RPMI7951 (cell line): ENCODE results near the gene BCDIN3D. TPM values are rescaled to one million over a fixed set of nuclear protein-coding genes. Genes with fewer than 3 reads are reported as not detected.
A peak's percentile ranks its signal among the peaks of the same experiment; 100 is the strongest.

Experiments used
- DNase-seq: peaks from one replicate; pipeline ENCODE4 v3.0.0-alpha.2; 2012; ENCODE audit warnings: low read depth
- total RNA-seq: library from RNA; depleted of rRNA; stranded (reverse); fragments of >200 nt; shearing (Covaris generic); gene quantifications from 2 replicates; pipeline ENCODE4 v1.2.3, GENCODE V29; 2014

BCDIN3D gene
- total RNA-seq, 1 experiment from 2014 or later = 5.6 TPM

- DNase-seq = no peak
Observed at GRCh38 chr12:49821373-49822287, 21.3 kb downstream of the BCDIN3D start.

DNA sequence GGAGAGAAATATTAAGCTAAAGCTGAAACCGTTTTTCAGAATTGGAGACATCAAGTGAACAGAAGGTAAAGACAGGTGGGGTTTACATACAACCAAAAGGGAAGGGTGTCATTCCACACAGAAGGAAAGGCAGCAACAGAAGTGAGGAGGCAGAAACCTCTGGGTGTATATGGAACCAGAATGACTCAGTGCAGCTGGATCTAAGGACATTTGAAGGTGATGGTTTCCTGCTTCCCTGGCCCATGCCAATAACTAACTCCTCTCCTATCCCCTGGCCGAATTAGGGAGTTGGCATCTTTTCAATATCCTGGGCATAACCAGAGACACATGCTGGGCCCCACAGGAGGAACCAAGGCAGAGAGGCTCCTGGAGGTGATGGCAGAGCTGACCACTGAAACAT lies 23.1 kb downstream of the BCDIN3D start:
- DNase-seq = peak; percentile 20

DNA sequence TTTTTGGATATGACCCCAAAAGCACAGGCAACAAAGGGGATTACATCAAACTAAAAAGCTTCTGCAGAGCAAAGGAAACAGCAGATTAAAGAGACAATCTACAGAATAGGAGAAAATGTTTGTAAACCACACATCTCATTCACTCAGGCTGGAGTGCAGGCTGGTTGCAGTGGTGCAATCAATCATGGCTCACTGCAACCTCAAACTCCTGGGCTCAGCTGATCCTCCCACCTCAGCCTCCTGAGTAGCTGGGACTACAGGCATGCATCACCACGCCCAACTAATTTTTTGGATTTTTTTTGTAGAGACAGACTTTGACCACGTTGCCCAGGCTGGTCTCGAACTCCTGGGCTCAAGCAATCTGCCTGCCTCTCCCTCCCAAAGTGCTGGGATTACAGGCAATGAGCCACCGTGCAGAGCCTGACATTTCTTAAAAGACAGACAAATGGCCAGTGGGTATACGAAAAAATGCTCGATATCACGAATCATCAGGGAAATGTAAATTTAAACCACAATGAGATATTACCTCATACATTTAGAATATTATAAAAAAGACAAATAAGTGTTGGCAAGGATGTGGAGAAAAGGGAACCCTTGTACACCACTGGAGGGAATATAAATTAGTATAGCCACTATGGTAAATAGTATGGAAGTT lies 24.5 kb downstream of the BCDIN3D start:
- no peak for DNase-seq

DNA sequence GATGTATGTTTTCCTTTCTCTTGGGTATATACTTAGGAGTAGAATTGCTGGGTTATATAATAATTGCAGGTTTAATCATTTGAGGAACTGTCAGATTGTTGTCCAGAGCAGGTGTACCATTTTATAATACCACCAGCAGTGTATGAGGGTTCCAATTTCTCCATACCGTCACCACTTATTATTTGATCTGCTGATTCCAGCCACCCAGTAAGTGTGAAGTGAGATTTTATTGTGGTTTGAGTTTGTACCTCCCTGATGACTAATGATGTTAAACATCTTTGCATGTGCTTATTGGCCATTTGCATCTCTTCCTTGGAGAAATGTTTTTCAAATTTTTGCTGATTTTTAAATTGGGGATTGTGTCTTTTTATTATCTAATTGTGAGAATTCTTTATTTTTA lies 29.8 kb downstream of the BCDIN3D start:
- DNase-seq = no peak

GRCh38 chr12:49811961-49812401 lies 30.9 kb downstream of the BCDIN3D start:
- no peak for DNase-seq

DNA sequence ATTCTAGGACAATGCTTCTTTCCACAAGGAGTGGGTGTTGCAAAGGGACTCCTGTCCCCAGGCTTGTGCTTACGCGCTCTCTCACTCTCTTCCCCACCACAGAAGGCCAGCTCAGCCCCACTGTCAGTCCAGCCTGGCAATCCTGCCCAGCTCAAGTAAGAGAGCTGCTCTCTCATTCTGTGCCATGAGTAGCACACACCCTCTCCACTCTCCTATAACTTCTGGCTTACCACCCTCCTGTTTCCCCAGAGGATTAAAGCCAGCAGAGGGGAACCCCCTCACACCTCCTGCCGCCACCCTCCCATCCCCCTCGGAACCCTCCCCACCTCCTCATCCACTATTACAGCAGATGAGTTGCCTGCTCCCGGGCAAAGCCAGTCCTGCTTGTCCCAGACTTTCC lies 31.8 kb downstream of the BCDIN3D start:
- DNase-seq = no peak

DNA sequence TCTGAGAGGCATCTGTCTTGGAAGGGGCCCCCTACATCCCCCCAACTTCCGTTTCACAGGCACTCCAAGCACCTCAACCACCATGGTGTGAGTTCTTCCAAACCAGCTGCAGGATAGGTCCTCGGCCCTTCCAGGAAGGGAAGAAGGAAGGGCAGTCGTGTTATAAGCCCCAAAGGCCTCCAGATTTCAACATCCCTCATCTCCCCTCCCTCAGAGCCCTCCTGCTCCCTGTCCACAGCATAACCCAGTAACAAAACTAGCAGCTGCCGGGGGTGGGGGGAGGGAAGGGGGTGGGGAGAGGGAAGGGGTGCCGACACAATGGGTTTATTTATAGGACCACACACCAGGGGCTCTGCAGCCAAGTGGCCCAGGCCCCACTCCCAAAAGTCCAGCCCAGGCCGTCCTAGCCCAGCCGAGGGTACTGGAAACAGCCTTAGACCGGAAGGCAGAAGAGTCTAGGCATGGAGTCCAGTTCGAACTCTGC lies 33.0 kb downstream of the BCDIN3D start:
- DNase-seq = no peak

GRCh38 chr12:49809381-49809905 lies 33.5 kb downstream of the BCDIN3D start:
- no peak for DNase-seq

DNA sequence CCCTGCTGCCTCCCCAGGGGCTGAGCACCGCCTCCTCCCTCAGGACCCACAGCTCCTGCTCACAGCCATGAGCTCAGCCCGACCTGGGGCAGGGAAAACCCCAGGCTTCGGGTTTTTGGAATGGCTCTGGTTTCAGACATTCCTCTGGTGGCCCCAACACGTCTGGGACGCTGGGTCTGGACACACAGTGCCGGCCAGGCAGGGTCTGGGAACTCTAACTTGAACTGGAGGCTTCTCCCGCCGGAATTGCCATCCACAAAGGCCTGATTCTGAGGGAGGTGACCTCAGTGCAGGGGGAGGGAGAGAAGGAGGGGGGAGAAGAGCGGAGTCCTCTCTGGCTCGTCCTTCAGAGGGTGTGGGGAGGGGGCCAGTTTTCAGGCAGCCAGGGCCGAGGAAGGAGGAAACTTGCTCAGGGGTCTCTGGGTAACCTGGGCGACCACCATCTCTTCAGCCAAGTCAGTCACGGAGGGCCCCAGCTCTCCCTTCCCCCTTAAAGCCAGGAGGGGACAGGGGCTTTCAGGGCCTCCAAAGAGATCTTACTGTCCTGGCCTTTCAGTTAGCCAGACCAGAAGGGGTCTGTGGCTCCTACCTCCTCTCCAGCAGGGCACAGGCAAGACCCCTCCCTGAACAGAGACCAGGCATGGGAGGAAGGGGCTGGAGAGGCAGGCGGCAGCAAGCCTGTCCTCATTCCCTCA lies 34.1 kb downstream of the BCDIN3D start:
- DNase-seq = no peak

- DNase-seq = no peak
Observed at GRCh38 chr12:49807991-49808580, 34.8 kb downstream of the BCDIN3D start.

DNA sequence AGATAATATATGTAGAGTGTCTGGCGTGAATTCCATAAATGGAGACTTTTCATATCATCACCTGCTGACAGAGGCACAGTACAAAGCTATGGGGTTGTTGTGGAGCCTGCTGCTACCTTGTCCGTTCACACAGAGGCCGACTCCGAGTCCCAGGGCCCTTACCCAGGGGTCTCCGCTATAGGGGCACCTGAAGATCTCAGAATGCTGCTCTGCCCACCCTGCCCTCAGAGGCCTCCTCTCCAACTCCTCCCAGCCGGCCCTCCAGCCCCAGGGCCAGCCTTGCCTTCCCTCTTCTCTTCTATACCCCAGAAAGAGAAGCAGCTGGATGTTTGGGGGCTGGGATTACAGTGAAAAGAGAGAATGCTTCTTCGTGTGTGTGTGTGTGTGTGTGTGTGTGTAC lies 36.0 kb downstream of the BCDIN3D start:
- no peak for DNase-seq

- no peak for DNase-seq
Observed at GRCh38 chr12:49806321-49806813, 36.5 kb downstream of the BCDIN3D start.

DNA sequence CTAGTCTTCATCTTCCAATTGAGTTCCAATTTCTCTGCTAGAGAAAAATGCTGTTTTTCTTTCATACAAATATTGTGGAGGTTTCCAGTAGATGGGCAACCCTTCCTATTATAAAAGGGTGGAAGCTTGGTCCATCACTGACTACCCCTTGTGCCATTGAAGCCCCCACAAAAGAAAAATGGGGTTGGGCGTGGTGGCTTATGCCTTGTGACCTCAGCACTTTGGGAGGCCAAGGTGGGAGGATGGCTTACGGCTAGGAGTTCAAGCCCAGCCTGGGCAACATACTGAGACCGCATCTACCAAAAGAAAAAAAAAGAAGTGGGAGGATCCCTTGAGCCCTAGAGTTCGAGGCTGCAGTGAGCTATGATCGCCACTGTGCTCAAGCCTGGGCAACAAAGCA lies 37.5 kb downstream of the BCDIN3D start:
- DNase-seq = no peak

DNA sequence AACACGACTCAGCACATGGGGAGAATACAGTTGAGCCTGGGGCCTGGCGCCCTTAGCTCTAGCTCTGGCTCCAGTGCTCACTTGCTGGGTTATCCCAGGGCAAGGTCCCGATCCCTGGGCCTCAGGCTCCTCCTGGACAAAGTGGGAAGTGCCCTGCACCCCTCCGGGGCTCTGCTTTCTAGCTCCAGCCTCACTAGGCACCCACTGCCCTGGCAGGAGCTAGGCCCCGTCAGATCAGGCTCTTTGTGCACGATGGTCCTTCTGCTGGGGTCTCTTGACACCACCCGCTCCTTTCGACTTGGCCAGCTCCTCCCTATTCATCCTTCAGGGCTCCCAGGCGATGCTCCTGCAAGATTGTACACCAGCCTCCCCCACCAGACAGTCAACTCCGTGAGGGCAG lies 38.1 kb downstream of the BCDIN3D start:
- DNase-seq = no peak

DNA sequence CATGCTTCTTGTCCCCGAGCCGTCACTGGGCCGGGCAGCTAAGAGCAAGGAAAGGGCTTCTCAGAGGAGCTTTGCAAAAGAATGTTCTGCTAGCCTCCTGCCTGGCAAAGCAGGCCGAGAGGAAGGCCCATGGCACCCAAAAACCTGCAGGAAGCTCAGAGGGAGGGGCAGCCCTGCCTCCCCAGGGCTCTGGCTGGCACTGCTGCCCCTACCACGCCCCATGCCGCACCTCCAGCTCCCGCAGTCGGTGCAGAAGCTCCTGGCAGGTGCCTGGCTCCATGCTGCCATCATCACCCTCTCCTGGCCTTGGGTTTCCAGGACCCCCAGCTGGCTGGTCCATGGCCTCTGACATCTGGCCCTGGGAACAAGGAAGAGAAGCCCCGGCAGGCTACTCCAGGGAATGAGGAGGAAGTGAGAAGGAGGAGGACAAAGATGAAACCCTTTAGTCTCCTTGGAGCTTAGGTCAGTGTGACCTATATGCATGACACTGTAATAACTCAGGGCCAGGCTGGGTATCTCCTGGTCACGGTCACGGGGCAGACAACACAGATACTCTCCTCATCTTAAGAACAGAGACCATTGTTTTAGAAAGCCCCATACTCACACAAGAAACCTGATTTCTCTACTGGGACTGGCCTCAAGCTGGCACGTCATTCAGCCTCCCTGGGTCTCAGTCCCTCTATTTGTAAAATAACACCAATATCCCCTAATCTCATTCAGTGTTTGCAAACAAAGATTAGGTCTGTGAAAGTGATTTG lies 39.0 kb downstream of the BCDIN3D start:
- DNase-seq = no peak

DNA sequence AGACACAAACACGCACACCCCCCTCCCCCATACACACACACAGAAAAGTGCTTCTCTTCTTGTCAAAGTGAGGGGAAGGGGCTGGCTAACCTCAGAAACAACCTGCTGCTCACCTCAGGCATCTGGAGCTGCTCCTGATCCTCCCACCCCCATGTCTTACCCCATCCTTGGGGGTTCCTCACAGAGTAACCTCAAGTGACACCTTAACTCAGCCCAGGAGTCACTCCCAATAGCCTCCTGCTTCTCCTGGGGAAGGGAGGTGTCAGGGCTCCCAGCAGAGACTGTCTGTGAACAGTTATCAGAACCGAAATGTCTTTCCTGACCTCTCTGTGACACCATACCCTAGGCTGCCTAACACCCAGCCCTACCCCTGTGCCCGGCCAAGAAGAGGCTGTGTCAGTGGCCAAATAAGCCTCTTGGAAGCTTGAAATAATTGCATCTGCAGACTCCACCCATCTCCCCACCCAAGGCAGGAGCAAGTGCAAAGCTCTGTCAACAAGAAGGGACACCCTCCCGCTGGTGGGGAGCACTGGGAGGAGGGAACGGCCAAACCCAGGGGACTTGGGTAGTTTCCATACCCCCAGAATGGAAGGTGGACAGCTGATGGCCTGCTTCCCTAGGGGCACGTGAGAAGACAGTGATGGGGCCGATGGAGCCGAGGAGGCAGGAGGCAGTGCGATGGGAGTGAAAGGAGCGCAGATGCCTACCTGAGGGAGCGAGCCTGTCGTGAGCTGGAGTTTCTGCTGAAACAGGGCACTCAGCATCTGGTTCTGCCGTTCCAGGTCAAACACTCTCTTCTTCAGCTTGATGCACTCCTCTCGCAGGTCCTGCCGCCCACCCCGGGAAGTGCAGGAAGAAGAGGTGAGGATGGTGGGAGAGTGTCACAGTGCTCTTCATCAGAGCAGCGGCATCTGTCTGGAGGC lies 41.5 kb downstream of the BCDIN3D start:
- no peak for DNase-seq

DNA sequence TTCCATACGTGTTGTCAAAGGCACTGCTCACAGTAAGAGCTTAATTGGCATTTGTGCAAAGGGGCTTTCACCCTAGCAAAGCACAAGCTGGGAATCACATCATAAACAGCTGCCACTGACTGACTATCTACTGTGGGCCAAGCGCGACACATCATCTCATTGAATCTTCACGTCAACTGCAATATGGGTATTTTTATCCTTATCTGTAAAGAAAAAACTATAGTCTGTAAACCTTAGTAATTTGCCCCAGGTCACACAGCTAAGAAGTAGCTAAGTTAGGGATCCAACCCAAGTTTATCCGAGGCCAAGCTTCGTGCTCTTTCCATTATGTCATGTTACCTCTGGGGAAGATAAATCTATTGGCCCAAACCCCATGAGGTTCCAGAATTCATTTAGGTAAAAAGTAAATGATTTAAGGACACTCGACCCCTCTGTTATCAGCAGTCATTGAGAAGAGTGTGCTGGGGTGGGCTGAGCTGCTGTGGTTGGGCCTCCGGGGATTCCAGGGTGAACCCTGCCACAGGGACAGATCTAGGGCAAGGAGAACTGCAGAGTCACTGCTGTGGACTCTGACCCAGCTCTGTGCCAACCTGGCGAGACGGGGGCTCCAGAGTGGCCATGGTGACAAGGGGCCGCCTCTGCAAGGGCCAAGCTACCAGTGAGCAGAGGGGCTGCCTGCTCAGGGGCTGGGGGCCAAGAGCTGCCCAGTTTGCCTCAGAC lies 42.3 kb downstream of the BCDIN3D start:
- DNase-seq = no peak

DNA sequence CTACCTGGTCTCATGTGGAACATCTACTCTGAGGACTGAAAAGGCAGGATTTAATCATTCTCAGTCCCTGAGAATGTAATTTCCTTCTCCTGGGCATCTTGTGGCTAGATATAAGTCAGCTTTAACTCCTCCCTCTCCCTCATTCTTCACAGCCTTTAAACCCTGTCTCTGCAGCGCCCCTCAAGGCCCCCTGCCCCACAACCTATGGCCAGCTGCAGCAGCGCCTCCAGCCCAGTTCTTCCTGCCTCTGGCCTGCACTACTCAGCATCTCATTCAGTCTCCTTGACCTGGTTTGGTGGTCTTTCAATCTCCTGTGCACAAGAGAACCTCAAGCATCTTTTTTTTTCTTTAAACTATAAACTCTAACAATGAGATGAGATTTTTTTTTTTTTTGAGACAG lies 44.0 kb downstream of the BCDIN3D start:
- DNase-seq = no peak

GRCh38 chr12:49798248-49798647 lies 44.7 kb downstream of the BCDIN3D start:
- no peak for DNase-seq
